ES-I3 (cell line): Measurements from ENCODE around the gene DTNB.
"Not testable (repeated sequence)": the region's sequence is repeated elsewhere in the genome, so short reads cannot be mapped to it uniquely, and the experiment has no call there.

ENCODE experiments used
- H3K36me3 ChIP-seq: 2 replicates; pipeline ENCODE4 v1.6.1; 2013; ENCODE audit warnings: mild to moderate bottlenecking, low read length, control low read depth, moderate library complexity; ENCODE audit not compliant: insufficient read depth
- H3K4me1 ChIP-seq: 2 replicates; pipeline ENCODE4 v1.6.1; 2013; ENCODE audit warnings: mild to moderate bottlenecking, control low read depth, low read length; ENCODE audit not compliant: insufficient read depth
- H3K9ac ChIP-seq: 2 replicates; pipeline ENCODE4 v1.6.1; 2013; ENCODE audit warnings: low read depth, mild to moderate bottlenecking, low read length, moderate library complexity
- H3K9me3 ChIP-seq: 2 replicates; pipeline ENCODE4 v1.6.1; 2013; ENCODE audit warnings: mild to moderate bottlenecking, low read length, moderate library complexity; ENCODE audit not compliant: control insufficient read depth, insufficient read depth

Gene DTNB

GRCh38 chr2:25411753-25412152, 261.6 kb downstream of the DTNB start:
- H3K9me3 ChIP-seq, result no peaks in the 10 kb centered on the region
- H3K4me1 ChIP-seq, result no peaks in the 10 kb centered on the region
- no peak overlapping the region for H3K9ac ChIP-seq
- no peaks in the 10 kb centered on the region for H3K36me3 ChIP-seq

- no peaks in the 10 kb centered on the region for H3K4me1 ChIP-seq
- H3K36me3 ChIP-seq, result no peaks in the 10 kb centered on the region
- no peaks in the 10 kb centered on the region for H3K9me3 ChIP-seq
- no peak overlapping the region for H3K9ac ChIP-seq
These were observed 262.1 kb downstream of the DTNB start for GRCh38 chr2:25411281-25411680.

- Histone ChIP-seq H3K36me3 (no peaks in the 10 kb centered on the region), H3K4me1 (no peaks in the 10 kb centered on the region), H3K9ac (no peak overlapping the region)
These were observed 263.0 kb downstream of the DTNB start for GRCh38 chr2:25410370-25410769.

GRCh38 chr2:25409468-25409867, 263.9 kb downstream of the DTNB start:
- Histone ChIP-seq H3K9me3 (no peaks in the 10 kb centered on the region), H3K36me3 (no peaks in the 10 kb centered on the region), H3K9ac (no peak overlapping the region), H3K4me1 (no peaks in the 10 kb centered on the region)

More at GRCh38 chr2:25410370-25410769, 263.0 kb downstream of the DTNB start:
- H3K9me3 ChIP-seq, result no peaks in the 10 kb centered on the region

- Histone ChIP-seq H3K4me1 (no peaks in the 10 kb centered on the region), H3K36me3 (no peaks in the 10 kb centered on the region), H3K9me3 (no peaks in the 10 kb centered on the region), H3K9ac (no peak overlapping the region)
These were observed 264.3 kb downstream of the DTNB start for GRCh38 chr2:25409044-25409443.

GRCh38 chr2:25405611-25406295, 267.6 kb downstream of the DTNB start:
- no peaks in the 10 kb centered on the region for H3K36me3 ChIP-seq
- no peaks in the 10 kb centered on the region for H3K9me3 ChIP-seq
- no peaks in the 10 kb centered on the region for H3K4me1 ChIP-seq
- no peak overlapping the region for H3K9ac ChIP-seq

GRCh38 chr2:25403120-25403760, 270.1 kb downstream of the DTNB start:
- H3K36me3 ChIP-seq, H3K4me1 ChIP-seq, H3K9ac ChIP-seq, H3K9me3 ChIP-seq: not testable (repeated sequence)

GRCh38 chr2:25402477-25402876, 270.9 kb downstream of the DTNB start:
- Histone ChIP-seq H3K4me1 (no peaks in the 10 kb centered on the region; the same call in 1 of the 2 replicates), H3K9me3 (no peaks in the 10 kb centered on the region), H3K9ac (no peak overlapping the region), H3K36me3 (no peaks in the 10 kb centered on the region)

- Histone ChIP-seq H3K9ac (no peak overlapping the region), H3K36me3 (no peaks in the 10 kb centered on the region), H3K9me3 (no peaks in the 10 kb centered on the region), H3K4me1 (no peaks in the 10 kb centered on the region; the same call in 1 of the 2 replicates)
These were observed 271.9 kb downstream of the DTNB start for GRCh38 chr2:25401307-25402026.

- no peaks in the 10 kb centered on the region for H3K36me3 ChIP-seq
- H3K4me1 ChIP-seq, result no peaks in the 10 kb centered on the region; the same call in 1 of the 2 replicates
- no peaks in the 10 kb centered on the region for H3K9me3 ChIP-seq
- no peak overlapping the region for H3K9ac ChIP-seq
These were observed 272.7 kb downstream of the DTNB start for GRCh38 chr2:25400576-25401216.

GRCh38 chr2:25400169-25400568, 273.2 kb downstream of the DTNB start:
- no peaks in the 10 kb centered on the region for H3K9me3 ChIP-seq
- H3K9ac ChIP-seq, result no peak overlapping the region
- H3K4me1 ChIP-seq, result no peaks in the 10 kb centered on the region; the same call in 1 of the 2 replicates
- H3K36me3 ChIP-seq, result no peaks in the 10 kb centered on the region

- H3K4me1 ChIP-seq, result no peaks in the 10 kb centered on the region; the same call in 1 of the 2 replicates
These were observed 274.8 kb downstream of the DTNB start for GRCh38 chr2:25398534-25398933.

GRCh38 chr2:25397777-25398176, 275.6 kb downstream of the DTNB start:
- Histone ChIP-seq H3K36me3 (no peaks in the 10 kb centered on the region), H3K9ac (no peak overlapping the region), H3K4me1 (no peaks in the 10 kb centered on the region; the same call in 1 of the 2 replicates)

More at GRCh38 chr2:25398534-25398933, 274.8 kb downstream of the DTNB start:
- H3K9me3 ChIP-seq, result no peaks in the 10 kb centered on the region
- H3K9ac ChIP-seq, result no peak overlapping the region
- no peaks in the 10 kb centered on the region for H3K36me3 ChIP-seq

GRCh38 chr2:25389161-25389560, 284.2 kb downstream of the DTNB start:
- Histone ChIP-seq H3K9me3 (no peaks in the 10 kb centered on the region; the same call in none of the 2 replicates), H3K4me1 (peaks cover 4% of the 10 kb centered on the region; the same call in 1 of the 2 replicates), H3K9ac (no peak overlapping the region), H3K36me3 (no peaks in the 10 kb centered on the region)

More at GRCh38 chr2:25397777-25398176, 275.6 kb downstream of the DTNB start:
- H3K9me3 ChIP-seq, result no peaks in the 10 kb centered on the region; the same call in 1 of the 2 replicates
